ENCODE data around the gene HPGDS. TPM values are rescaled to one million over a fixed set of nuclear protein-coding genes. Genes with fewer than 3 reads are reported as not detected.

HPGDS gene
- polyA plus RNA-seq, 1 donor (not counting 4 experiments of a cell fraction or from before 2014, with no cell fraction given) = not detected

DNA sequence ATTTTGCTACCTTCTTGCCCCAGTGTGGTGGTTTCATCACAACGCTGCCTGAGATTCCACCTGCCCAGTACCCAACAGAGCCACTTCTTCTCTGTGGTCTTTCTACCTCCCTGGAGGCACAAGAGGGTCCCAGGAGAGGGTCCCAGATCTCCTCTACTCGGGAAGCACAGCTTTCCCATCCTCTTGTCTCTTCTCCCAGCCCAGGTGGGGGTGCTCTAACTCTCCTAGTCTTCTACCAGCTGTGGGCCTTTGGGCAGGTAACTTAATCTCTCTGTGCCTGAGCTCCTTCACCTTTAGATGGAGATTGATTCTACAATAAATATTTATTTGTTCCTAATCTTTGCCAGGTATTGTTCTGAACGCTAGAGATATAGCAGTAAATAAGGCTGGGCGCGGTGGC lies 1.8 kb upstream of the HPGDS start:
- Histone ChIP-seq H3K27ac (ENCODE audit: control insufficient read depth, insufficient read depth, low read length) (no peak overlapping the region), H2AFZ (ENCODE audit: control insufficient read depth, low read length) (no peak overlapping the region), H3K79me2 (ENCODE audit: control insufficient read depth, insufficient read depth, low read length) (no peaks in the 10 kb centered on the region), H3K9ac (ENCODE audit: control insufficient read depth, extremely low read depth, insufficient read depth, low read length) (no peak overlapping the region), H3K9me3 (ENCODE audit: control insufficient read depth, low read depth, low read length) (no peaks in the 10 kb centered on the region), H3K9me1 (ENCODE audit: control insufficient read depth, extremely low read depth, insufficient read depth, low read length) (no peaks in the 10 kb centered on the region), H3K4me3 (ENCODE audit: control insufficient read depth in 2 of 3, extremely low read depth in 1 of 3, insufficient read depth in 2 of 3, low read depth in 1 of 3, low read length in 3 of 3) (no peak overlapping the region), H3K4me1 (ENCODE audit: control insufficient read depth, extremely low read depth, insufficient read depth, low read length) (no peaks in the 10 kb centered on the region), H3K36me3 (ENCODE audit: control insufficient read depth in 2 of 2, extremely low read depth in 1 of 2, insufficient read depth in 2 of 2, low read length in 2 of 2) (no peaks in the 10 kb centered on the region), H3K4me2 (ENCODE audit: control insufficient read depth, extremely low read depth, insufficient read depth, low read depth, low read length) (no peak overlapping the region), H4K20me1 (ENCODE audit: control insufficient read depth, extremely low read depth, insufficient read depth, low read length) (no peaks in the 10 kb centered on the region), H3K27me3 (ENCODE audit: control insufficient read depth, extremely low read depth, insufficient read depth, low read length) (no peaks in the 10 kb centered on the region)
- no peak for DNase-seq (ENCODE audit: low read depth, low spot score)
- dilution Hi-C loops (cut with MboI; ENCODE audit: extremely low pct_ligation_motif_present, low sequenced_read_pairs) = no loop called here
- FAIRE-seq = no peak
- TF ChIP-seq, protein P1, sequence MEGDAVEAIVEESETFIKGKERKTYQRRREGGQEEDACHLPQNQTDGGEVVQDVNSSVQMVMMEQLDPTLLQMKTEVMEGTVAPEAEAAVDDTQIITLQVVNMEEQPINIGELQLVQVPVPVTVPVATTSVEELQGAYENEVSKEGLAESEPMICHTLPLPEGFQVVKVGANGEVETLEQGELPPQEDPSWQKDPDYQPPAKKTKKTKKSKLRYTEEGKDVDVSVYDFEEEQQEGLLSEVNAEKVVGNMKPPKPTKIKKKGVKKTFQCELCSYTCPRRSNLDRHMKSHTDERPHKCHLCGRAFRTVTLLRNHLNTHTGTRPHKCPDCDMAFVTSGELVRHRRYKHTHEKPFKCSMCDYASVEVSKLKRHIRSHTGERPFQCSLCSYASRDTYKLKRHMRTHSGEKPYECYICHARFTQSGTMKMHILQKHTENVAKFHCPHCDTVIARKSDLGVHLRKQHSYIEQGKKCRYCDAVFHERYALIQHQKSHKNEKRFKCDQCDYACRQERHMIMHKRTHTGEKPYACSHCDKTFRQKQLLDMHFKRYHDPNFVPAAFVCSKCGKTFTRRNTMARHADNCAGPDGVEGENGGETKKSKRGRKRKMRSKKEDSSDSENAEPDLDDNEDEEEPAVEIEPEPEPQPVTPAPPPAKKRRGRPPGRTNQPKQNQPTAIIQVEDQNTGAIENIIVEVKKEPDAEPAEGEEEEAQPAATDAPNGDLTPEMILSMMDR (optimal IDR thresholded peaks at IDR 0.05 in 1 of 3, IDR thresholded peaks at IDR 0.05 in 1 of 3, conservative IDR thresholded peaks at IDR 0.05 in 1 of 3; ENCODE audit: extremely low read depth in 1 of 3, insufficient read depth in 2 of 3, low read length in 3 of 3) = no peak
- TF ChIP-seq EZH2 (IDR thresholded peaks at IDR 0.05; ENCODE audit: low read length) = no peak

DNA sequence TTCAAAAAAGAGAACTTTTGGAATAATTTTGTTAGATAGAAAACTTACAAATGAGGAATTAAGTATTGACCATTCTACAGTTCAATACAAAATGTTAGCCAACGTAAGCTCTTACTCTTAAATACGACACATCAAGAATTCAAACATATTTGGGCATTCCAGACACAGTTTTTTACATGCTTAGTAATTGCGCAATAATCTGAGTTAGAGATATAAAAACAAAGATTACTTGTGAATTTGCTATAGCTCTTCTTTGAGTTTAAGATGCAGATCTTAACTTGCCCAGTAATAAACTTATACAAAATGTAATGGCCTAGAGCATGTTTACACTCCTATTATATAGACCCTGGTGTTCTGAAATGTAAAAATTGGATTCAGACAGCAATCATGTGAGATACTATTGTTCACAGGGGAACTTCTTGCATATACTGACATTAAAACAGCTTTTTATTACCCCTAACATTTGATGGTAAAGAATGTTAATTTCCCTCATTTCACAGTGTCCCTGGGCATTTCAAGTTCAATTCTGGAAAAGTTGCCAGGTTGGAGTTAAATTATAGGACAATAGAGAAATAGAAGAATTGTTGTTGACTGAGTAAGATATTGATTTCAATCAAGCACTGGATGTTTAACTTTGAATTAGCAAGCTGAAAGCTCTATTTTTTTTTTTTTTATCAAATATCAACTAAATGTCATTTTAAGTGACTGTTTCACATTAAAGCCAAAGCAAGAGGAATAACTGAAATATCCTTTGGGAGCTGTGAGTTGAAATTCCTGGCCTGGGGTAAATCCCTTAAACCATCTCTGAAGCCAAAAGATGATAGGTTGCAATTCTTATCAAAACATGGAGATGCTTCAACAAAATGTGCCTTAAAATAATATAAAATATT lies 910 bp downstream of the HPGDS start:
- Histone ChIP-seq H2AFZ (ENCODE audit: control insufficient read depth, low read length) (no peak overlapping the region), H3K4me2 (ENCODE audit: control insufficient read depth, extremely low read depth, insufficient read depth, low read depth, low read length) (no peak overlapping the region), H3K4me3 (ENCODE audit: control insufficient read depth in 2 of 3, extremely low read depth in 1 of 3, insufficient read depth in 2 of 3, low read depth in 1 of 3, low read length in 3 of 3) (no peak overlapping the region), H3K36me3 (ENCODE audit: control insufficient read depth in 2 of 2, extremely low read depth in 1 of 2, insufficient read depth in 2 of 2, low read length in 2 of 2) (no peaks in the 10 kb centered on the region), H3K4me1 (ENCODE audit: control insufficient read depth, extremely low read depth, insufficient read depth, low read length) (no peaks in the 10 kb centered on the region), H3K27ac (ENCODE audit: control insufficient read depth, insufficient read depth, low read length) (no peak overlapping the region), H3K27me3 (ENCODE audit: control insufficient read depth, extremely low read depth, insufficient read depth, low read length) (no peaks in the 10 kb centered on the region), H3K9me3 (ENCODE audit: control insufficient read depth, low read depth, low read length) (no peaks in the 10 kb centered on the region), H4K20me1 (ENCODE audit: control insufficient read depth, extremely low read depth, insufficient read depth, low read length) (no peaks in the 10 kb centered on the region), H3K79me2 (ENCODE audit: control insufficient read depth, insufficient read depth, low read length) (no peaks in the 10 kb centered on the region), H3K9me1 (ENCODE audit: control insufficient read depth, extremely low read depth, insufficient read depth, low read length) (no peaks in the 10 kb centered on the region), H3K9ac (ENCODE audit: control insufficient read depth, extremely low read depth, insufficient read depth, low read length) (no peak overlapping the region)
- no peak for TF ChIP-seq EZH2 (IDR thresholded peaks at IDR 0.05; ENCODE audit: low read length)
- TF ChIP-seq, protein P1 (optimal IDR thresholded peaks at IDR 0.05 in 1 of 3, IDR thresholded peaks at IDR 0.05 in 1 of 3, conservative IDR thresholded peaks at IDR 0.05 in 1 of 3; ENCODE audit: extremely low read depth in 1 of 3, insufficient read depth in 2 of 3, low read length in 3 of 3) = no peak
- FAIRE-seq (no peak), DNase-seq (ENCODE audit: low read depth, low spot score) (no peak)
- dilution Hi-C loops (cut with MboI; ENCODE audit: extremely low pct_ligation_motif_present, low sequenced_read_pairs) = no loop called here

Data from keratinocyte (primary cell).